ENCODE measurements around the gene MMS19.

Gene MMS19

DNA sequence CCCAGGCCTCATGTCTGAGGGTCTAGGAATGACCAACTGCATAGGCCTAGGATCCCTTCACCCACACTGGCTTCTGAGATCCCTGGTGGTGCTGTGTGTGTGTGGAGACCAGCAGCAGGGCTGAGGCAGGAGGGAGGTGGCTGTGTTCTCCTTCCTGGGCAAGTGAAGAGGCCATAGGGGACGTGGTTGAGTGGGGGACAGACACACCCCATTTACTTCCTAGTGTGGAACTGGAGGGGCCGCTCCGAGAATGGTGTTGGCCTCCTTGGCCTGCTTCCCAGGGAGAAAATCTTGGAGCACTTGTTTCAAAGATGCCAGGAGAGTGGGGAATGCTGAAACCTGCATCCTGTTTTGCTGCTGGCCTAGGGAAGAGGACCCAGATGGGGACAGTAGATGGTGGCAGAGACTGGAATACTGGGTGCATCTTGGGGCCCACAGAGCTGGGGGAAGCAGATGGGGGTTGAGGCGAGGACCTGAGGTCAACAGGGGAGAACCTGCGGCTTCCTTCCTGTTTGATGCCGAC lies 19.6 kb upstream of the MMS19 start:
- no peak for ATAC-seq
- no peak for DNase-seq (ENCODE audit: low spot score in 2 of 2)
- Mint-ChIP-seq H3K4me3 (no peak overlapping the region), H3K4me1 (no peaks in the 10 kb centered on the region), H3K9me3 (no peaks in the 10 kb centered on the region), H3K27ac (no peak overlapping the region), H3K36me3 (no peaks in the 10 kb centered on the region)

DNA sequence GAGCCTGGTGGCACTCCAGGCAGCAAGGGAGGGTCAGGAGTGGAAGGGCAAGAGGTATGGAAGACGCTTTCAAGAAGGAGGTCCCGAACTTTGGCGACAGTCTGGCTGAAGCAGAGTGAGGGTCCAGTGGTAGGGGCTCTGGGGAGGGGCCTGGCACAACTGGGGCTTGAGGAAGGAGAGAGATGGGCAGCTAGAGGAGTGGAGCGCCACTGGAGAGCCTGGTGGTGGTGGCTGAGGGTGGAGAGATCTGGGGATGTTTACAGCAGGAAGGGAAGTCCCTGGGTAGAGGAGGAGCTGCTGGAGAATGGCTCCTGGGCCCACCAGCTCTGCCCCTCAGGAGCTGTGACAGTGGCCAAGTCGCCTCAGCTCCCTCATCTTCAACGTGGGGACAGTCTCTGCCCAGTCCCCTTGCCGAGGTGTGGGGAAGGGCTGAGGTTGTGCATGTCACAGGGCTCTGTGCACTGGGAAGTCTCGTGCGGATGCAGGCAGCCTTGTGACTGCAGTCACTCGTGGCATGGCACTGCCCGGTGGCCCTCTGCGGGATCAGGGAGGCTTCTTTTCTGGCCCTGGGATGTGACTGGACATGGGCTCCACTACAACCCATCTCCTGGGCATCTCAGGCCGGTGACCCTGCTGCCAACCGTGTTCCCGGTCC lies 19.0 kb upstream of the MMS19 start:
- H3K27ac Mint-ChIP-seq: peak overlapping the region; percentile 63
- DNase-seq (ENCODE audit: low spot score in 2 of 2): no peak
- H3K36me3 Mint-ChIP-seq: no peaks in the 10 kb centered on the region
- no peak overlapping the region for H3K4me3 Mint-ChIP-seq
- no peaks in the 10 kb centered on the region for H3K9me3 Mint-ChIP-seq
- no peak for ATAC-seq
- H3K4me1 Mint-ChIP-seq: no peaks in the 10 kb centered on the region

DNA sequence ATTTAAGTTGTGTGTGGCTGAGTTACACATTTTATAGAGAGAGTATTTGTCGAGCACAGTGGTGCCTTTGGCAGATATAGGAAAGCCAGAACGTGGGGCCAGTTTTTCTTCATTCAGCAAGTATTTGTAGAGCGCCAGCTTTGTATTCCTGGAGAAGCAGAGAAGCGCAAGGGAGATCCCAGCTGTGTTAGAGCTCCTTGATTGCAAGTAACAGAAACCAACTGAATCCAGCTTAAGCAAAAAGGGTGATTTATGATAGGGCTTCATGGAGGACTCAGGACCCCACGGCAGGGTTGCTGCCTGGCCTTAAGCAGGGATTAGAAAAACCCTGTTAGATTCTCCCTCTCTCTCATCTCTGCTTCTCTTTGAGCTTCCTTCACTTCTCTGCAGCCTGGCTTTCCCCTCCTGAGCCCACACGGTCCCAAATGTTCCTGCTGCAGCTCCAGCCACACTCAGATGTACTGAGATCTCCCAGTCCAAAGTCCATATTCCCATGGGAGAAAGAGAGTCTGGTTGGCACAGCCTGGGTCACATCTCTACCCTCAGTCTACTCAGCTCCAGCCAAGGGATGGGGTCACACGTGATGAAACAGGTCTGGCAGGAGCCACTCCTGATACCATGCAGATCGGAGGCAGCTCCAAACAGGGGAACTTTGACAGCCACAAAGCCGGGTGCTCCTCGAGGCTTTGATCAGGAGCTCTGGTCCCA lies 17.2 kb upstream of the MMS19 start:
- H3K9me3 Mint-ChIP-seq: no peaks in the 10 kb centered on the region
- H3K4me3 Mint-ChIP-seq: no peak overlapping the region
- ATAC-seq: no peak
- DNase-seq (ENCODE audit: low spot score in 2 of 2): no peak
- no peak overlapping the region for H3K27ac Mint-ChIP-seq
- no peaks in the 10 kb centered on the region for H3K36me3 Mint-ChIP-seq
- no peaks in the 10 kb centered on the region for H3K4me1 Mint-ChIP-seq

DNA sequence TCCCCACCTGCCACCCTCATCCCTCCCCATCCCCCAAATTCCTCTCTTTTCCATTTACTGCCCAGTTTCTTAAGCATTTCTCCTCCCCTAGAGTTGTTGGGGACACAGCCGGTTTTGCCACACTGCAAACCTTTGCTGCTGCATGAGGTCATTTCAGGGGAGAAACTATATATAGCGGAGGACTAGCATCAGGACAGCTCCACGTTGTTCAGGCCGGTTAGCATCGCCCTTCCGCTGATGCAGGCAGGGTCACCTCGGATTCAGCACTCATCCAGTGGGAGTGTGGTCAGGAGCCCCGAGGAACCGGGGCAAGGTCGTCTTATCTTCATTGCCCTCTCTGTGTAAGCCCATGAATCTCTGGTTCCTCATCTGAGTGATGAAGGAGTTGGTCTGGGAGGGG lies 16.1 kb upstream of the MMS19 start:
- Mint-ChIP-seq H3K4me1 (no peaks in the 10 kb centered on the region), H3K4me3 (no peak overlapping the region), H3K27ac (no peak overlapping the region), H3K9me3 (no peaks in the 10 kb centered on the region), H3K36me3 (no peaks in the 10 kb centered on the region)
- no peak for ATAC-seq
- DNase-seq (ENCODE audit: low spot score in 2 of 2): no peak

DNA sequence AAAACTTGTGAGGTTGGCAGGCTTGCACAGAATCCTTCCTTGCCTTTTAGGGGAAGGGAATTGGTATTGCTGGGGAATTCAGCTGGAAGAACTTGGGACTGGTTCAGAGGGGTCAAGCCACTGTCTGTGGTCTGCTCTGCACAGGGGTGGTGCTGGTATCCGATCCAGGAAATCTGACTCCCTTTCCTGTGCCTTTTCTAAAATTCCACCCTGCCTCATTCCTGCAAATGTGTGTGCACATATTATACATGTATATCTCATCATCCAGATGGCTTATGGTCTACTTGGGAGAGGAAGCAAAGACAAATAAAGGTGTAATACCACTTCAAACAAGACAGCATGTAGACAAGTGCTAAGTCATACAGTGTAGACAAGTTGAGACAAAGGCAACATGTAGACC lies 14.8 kb upstream of the MMS19 start:
- ATAC-seq: no peak
- H3K4me1 Mint-ChIP-seq: no peaks in the 10 kb centered on the region
- no peaks in the 10 kb centered on the region for H3K9me3 Mint-ChIP-seq
- no peak overlapping the region for H3K4me3 Mint-ChIP-seq
- H3K36me3 Mint-ChIP-seq: no peaks in the 10 kb centered on the region
- no peak overlapping the region for H3K27ac Mint-ChIP-seq
- no peak for DNase-seq (ENCODE audit: low spot score in 2 of 2)

DNA sequence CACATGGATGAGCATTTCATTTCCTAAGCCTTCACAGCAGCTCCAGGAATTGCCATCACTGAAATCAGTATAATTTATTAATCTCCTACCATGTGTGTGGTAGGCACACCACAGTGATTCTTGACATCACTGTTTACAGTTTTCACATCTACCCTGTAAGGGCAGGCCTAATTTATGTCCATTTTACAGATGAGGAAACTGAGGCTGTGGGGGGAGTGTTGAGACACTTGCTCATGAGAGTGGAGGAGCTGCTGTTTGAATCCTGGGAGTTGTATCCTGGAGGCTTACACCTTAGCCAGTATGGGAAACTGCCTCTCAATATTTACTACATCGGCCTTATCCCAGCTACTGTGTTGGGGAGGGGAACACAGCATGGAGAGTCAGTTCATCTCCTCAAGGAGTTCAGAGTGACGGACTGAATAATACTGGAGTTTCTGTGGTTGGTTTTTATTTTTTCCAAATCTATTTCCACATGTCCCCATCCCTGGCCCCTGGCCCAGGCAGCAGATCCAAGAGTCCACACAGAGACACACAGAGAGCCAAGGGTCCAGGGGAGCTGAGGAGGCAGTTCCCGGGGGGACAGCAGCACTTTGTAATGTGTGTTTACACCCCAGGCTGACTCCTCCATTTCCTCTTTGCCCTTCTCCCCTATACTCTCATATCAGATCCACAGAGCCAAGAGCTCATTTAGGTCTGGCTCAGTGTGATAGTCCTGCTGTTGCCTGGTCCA lies 13.7 kb upstream of the MMS19 start:
- Mint-ChIP-seq H3K4me3 (no peak overlapping the region), H3K36me3 (no peaks in the 10 kb centered on the region), H3K4me1 (no peaks in the 10 kb centered on the region), H3K9me3 (no peaks in the 10 kb centered on the region), H3K27ac (no peak overlapping the region)
- no peak for ATAC-seq
- DNase-seq (ENCODE audit: low spot score in 2 of 2): no peak

DNA sequence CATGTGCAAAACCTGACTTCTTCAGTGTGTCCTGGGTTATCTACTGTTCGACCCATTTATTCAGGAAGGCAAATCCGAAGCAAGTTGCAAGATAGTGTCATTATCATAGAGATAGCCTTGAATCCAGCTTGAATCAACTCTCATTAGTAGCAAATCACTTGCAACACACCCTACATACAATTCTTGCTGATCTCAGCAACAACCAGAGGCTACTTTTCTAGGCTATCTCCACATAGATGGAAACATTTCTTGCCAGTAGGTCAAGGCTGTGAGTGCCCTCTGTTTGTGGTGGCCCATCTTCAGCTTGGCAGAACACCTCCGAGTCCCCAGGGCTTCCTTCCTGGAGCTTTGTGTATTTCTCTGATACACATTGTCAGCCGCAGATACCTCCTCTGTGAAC lies 12.5 kb upstream of the MMS19 start:
- no peaks in the 10 kb centered on the region for H3K4me1 Mint-ChIP-seq
- DNase-seq (ENCODE audit: low spot score in 2 of 2) (no peak), ATAC-seq (no peak)
- H3K36me3 Mint-ChIP-seq: no peaks in the 10 kb centered on the region
- H3K27ac Mint-ChIP-seq: no peak overlapping the region
- H3K9me3 Mint-ChIP-seq: no peaks in the 10 kb centered on the region
- H3K4me3 Mint-ChIP-seq: no peak overlapping the region

DNA sequence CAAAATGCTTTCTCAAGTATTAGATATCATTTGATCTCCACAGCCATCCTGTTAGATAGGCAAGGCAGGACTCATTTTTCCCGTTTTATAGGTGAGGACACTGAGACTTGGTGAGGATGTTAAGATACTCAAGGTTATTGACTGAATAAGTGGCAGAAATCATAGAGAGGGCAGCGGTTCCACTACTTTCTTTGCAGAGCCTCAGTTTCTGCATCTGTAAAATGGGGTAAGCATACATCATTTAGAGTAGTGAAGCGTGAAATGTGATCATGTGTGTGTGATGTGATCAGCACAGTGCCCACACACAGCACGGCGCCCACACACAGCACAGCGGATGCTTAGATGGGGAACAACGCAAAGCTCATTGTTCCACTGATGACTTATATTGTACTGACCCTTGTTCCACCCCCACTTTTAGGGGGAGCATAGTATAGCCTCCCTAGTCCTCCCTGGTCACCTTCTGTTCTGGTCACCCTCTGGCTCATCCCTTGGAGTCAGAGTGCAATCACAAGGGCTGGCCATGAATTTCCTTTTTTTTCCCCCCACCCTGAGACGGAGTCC lies 11.0 kb upstream of the MMS19 start:
- no peak overlapping the region for H3K4me3 Mint-ChIP-seq
- no peaks in the 10 kb centered on the region for H3K4me1 Mint-ChIP-seq
- no peak for DNase-seq (ENCODE audit: low spot score in 2 of 2)
- no peaks in the 10 kb centered on the region for H3K9me3 Mint-ChIP-seq
- H3K27ac Mint-ChIP-seq: no peak overlapping the region
- H3K36me3 Mint-ChIP-seq: no peaks in the 10 kb centered on the region
- ATAC-seq: no peak

DNA sequence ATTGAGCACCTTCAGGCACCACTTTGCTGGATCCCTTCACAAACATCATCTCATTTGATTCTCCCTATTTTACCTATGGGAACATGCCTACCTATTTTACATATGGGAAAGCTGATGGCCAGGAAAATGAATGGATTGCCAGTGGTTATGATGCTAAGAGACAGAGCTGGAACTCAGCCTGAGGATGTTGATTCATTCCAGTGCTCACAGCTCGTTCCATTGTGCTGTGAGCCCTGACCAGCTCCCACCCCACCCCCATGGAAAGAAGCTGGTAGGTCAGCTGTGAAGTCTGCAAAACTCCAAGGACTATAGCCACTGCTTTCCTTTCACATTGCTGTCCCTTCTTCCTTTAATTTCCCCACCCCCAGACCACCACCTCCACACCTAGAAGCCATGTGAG lies 10.1 kb upstream of the MMS19 start:
- Mint-ChIP-seq H3K9me3 (no peaks in the 10 kb centered on the region), H3K36me3 (no peaks in the 10 kb centered on the region), H3K4me3 (no peak overlapping the region), H3K27ac (no peak overlapping the region), H3K4me1 (no peaks in the 10 kb centered on the region)
- no peak for DNase-seq (ENCODE audit: low spot score in 2 of 2)
- no peak for ATAC-seq

DNA sequence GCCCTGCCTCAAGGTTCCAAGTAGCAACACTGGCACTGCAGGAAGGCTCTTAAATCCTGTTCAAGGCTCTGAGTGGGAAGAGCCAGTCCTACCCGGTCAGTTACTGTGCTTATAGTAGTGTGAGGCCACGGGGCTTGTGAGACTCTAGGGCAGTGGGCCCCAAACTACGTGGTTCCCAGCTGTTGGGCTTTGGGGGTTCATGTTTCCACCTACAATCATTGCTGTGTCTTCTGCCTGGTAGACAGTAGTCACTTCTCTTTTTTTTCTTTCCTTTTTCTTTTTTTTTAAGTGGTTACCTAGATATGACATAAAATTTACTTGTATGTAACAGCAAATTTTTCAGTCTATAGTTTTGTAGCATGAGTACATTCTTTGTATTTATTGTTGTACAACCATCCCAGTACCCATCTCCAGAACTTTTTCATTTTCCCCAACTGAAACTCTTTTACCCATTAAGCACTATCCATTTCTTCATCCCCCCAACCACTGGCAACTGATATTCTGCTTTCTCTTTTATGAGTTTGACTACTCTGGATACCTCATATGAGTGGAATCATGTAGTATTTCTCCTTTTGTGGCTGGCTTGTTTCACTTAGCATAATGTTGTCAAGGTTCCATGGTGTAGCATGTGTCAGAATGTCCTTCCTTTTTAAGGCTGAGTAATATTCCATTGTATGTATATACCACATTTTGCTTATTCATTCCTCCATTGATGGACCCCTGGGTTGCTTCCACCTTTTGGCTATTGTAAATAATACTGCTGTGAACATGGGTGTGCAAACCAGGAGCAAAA lies 8.2 kb upstream of the MMS19 start:
- no peaks in the 10 kb centered on the region for H3K36me3 Mint-ChIP-seq
- ATAC-seq (peak; percentile 79), DNase-seq (ENCODE audit: low spot score in 2 of 2) (no peak)
- no peak overlapping the region for H3K27ac Mint-ChIP-seq
- no peaks in the 10 kb centered on the region for H3K4me1 Mint-ChIP-seq
- no peak overlapping the region for H3K4me3 Mint-ChIP-seq
- no peaks in the 10 kb centered on the region for H3K9me3 Mint-ChIP-seq

DNA sequence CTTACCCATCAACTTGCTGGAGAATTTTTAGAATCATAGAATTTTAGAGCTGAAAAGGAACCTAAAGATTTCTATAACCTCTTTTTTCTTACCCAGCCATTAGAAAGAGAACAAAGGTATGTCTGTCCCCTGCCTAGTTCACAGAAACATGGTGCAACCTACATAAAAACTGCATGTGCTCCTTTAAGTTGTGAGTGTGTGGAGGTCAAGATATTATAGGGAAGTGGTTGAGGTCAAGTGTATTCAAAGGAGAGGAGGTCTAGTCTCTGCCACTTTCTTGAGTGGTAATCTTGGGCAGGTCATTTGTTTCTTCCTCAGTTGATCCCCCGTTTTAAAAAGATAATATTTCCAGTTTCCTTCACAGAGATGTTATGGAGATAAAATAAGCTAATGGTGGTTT lies 6.9 kb upstream of the MMS19 start:
- no peak for ATAC-seq
- Mint-ChIP-seq H3K27ac (no peak overlapping the region), H3K9me3 (no peaks in the 10 kb centered on the region)

DNA sequence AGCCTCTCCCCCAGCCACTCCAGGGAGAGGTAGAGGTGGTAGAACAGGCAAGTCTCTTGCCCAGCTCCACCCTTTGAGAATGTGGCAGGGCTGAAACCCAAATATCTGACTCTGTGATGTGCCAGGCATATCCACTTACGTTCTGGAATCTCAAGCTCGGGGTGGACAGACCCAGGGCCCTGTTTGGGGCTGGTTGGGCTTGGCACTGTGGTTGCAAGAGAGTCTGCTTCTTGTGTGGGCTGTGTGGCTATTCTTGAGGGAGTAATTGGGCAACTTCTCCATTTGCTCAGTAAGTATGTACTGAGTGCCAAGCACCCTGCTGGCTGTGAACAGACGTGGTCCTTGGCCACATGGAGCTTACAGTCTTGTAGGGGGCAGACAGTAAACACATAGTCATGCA lies 5.2 kb upstream of the MMS19 start:
- Mint-ChIP-seq H3K4me3 (no peak overlapping the region), H3K36me3 (peaks cover under 1% of the 10 kb centered on the region)
- DNase-seq (ENCODE audit: low spot score in 2 of 2): no peak

More for the DNA sequence above, 6.9 kb upstream of the MMS19 start:
- Mint-ChIP-seq H3K4me3 (no peak overlapping the region), H3K36me3 (no peaks in the 10 kb centered on the region), H3K4me1 (peaks cover 10% of the 10 kb centered on the region)
- no peak for DNase-seq (ENCODE audit: low spot score in 2 of 2)

DNA sequence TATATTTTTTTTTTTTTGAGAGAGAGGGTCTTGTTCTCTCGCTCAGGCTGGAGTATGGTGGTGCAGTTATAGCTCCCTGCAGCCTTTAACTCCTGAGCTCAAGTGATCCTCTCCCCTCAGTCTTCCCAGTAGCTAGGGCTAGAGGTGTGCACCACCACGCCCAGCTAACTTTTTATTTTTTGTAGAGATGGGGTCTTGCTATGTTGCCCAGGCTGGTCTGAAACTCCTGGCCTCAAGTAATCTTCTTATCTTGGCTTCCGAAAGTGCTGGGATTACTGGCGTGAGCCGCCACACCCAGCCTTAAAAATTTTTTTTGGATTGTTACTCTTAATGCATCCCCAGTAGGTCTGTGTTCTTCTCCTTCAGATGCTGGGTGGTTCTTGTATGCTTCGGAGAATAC lies 4.7 kb upstream of the MMS19 start:
- no peak overlapping the region for H3K27ac Mint-ChIP-seq

More for the DNA sequence above, 5.2 kb upstream of the MMS19 start:
- H3K27ac Mint-ChIP-seq: no peak overlapping the region
- H3K9me3 Mint-ChIP-seq: no peaks in the 10 kb centered on the region
- peaks cover 13% of the 10 kb centered on the region for H3K4me1 Mint-ChIP-seq
- no peak for ATAC-seq

DNA sequence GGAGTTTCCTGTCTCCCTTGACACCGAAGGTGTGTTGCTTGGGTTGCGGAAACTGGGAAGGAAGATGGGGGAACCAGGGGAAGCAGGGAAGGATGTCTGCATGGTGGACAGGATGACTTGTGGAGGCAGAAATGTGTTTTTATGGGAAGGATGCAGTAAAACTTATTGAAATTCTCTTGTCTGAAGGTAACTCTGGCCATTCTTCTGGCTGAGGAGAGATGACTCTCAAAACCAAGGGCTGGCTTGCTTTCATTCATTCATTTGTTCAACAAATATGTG lies 2.0 kb upstream of the MMS19 start:
- H3K36me3 Mint-ChIP-seq: peaks cover 13% of the 10 kb centered on the region
- H3K4me1 Mint-ChIP-seq: peaks cover 41% of the 10 kb centered on the region
- DNase-seq (ENCODE audit: low spot score in 2 of 2) (no peak), ATAC-seq (no peak)
- no peaks in the 10 kb centered on the region for H3K9me3 Mint-ChIP-seq
- no peak overlapping the region for H3K27ac Mint-ChIP-seq
- H3K4me3 Mint-ChIP-seq: peak overlapping the region; percentile 94

More for the DNA sequence above, 4.7 kb upstream of the MMS19 start:
- Mint-ChIP-seq H3K4me3 (no peak overlapping the region), H3K4me1 (peaks cover 17% of the 10 kb centered on the region), H3K36me3 (peaks cover 6% of the 10 kb centered on the region), H3K9me3 (no peaks in the 10 kb centered on the region)
- DNase-seq (ENCODE audit: low spot score in 2 of 2) (no peak), ATAC-seq (no peak)
